K562 (cell line): ENCODE results near the gene SRC. TPM values are rescaled to one million over a fixed set of nuclear protein-coding genes. Genes with fewer than 3 reads are reported as not detected.
A peak's percentile ranks its signal among the peaks of the same experiment; 100 is the strongest.

ENCODE experiments used
- BDP1 ChIP-seq: IDR thresholded peaks from 3 replicates; pipeline ENCODE4 v1.6.1; 2011; ENCODE audit not compliant: insufficient read length, insufficient read depth
- CCNT2 ChIP-seq: IDR thresholded peaks from 2 replicates; pipeline ENCODE4 v1.6.1; 2011; ENCODE audit warnings: borderline replicate concordance, low read depth, mild to moderate bottlenecking, moderate library complexity, mixed read lengths, low read length; ENCODE audit not compliant: insufficient read length; ENCODE audit errors: extremely low read depth
- CEBPG ChIP-seq, 3 experiments: fragments of 200-800 bp in 1 of 3; sonication (Bioruptor generic) in 1 of 3; sonication (generic) in 1 of 3; formaldehyde crosslinking in 1 of 3; IDR thresholded peaks in 2 of 3; conservative IDR thresholded peaks in 1 of 3; 2 replicates each; pipeline versions ENCODE4 v1.6.1 to v1.8.0; 2016 to 2022; ENCODE audit warnings: missing compliant biosample characterization in 2 of 3, missing genetic modification characterization in 2 of 3, mild to moderate bottlenecking in 1 of 3, missing genetic modification reagents in 1 of 3
- CREB3L1 ChIP-seq: fragments of 450-650 bp; IDR thresholded peaks from 2 replicates; pipeline ENCODE4 v1.6.1; 2014; ENCODE audit warnings: low read depth, mild to moderate bottlenecking, moderate library complexity, borderline replicate concordance
- ELF2 ChIP-seq: fragments of 250-450 bp; sonication (Bioruptor Pico); IDR thresholded peaks from 2 replicates; pipeline ENCODE4 v1.5.0; 2021; ENCODE audit warnings: mild to moderate bottlenecking
- ELK3 ChIP-seq: fragments of 450-650 bp; formaldehyde crosslinking; IDR thresholded peaks from 2 replicates; pipeline ENCODE4 v1.4.0; 2020; ENCODE audit warnings: mild to moderate bottlenecking
- FOXP1 ChIP-seq: sonication (generic); formaldehyde crosslinking; IDR thresholded peaks from 2 replicates; pipeline ENCODE4 v1.8.0; 2022; ENCODE audit warnings: mild to moderate bottlenecking, missing genetic modification reagents
- GTF2B ChIP-seq: IDR thresholded peaks from 2 replicates; pipeline ENCODE4 v1.6.1; 2011; ENCODE audit not compliant: insufficient read length; ENCODE audit errors: extremely low read depth
- HDGF ChIP-seq: fragments of 450-650 bp; IDR thresholded peaks from 2 replicates; pipeline ENCODE4 v1.6.1; 2016
- ID3 ChIP-seq, 2 experiments: fragments of 250-450 bp in 1 of 2; fragments of 450-650 bp in 1 of 2; sonication (Bioruptor Pico) in 1 of 2; IDR thresholded peaks; 2 replicates each; pipeline versions ENCODE4 v1.6.1 to v1.8.0; 2016 to 2021; ENCODE audit warnings: mild to moderate bottlenecking in 2 of 2, moderate library complexity in 2 of 2, missing compliant biosample characterization in 1 of 2, missing genetic modification characterization in 1 of 2
- LEF1 ChIP-seq: fragments of 450-650 bp; IDR thresholded peaks from 2 replicates; pipeline ENCODE4 v1.6.1; 2016; ENCODE audit warnings: mild to moderate bottlenecking
- MTA1 ChIP-seq: fragments of 450-650 bp; IDR thresholded peaks from 2 replicates; pipeline ENCODE4 v1.6.1; 2017; ENCODE audit warnings: borderline replicate concordance
- NFE2 ChIP-seq: IDR thresholded peaks from 2 replicates; pipeline ENCODE4 v1.6.1; 2014; ENCODE audit warnings: antibody characterized with exemption, low read depth
- RBM39 ChIP-seq: fragments of 200-400 bp; formaldehyde crosslinking; optimal IDR thresholded peaks from 2 replicates; pipeline ENCODE3; 2018; ENCODE audit warnings: low read depth, low read length
- RCOR1 ChIP-seq, 2 experiments: IDR thresholded peaks; 2 replicates each; pipeline ENCODE4 v1.6.1; 2012; ENCODE audit warnings: low read depth in 2 of 2, low read length in 2 of 2, borderline replicate concordance in 1 of 2, improper control_type of control experiment in 1 of 2
- RHOXF2B ChIP-seq: fragments of 250-450 bp; sonication (Bioruptor Pico); conservative IDR thresholded peaks from 2 replicates; pipeline ENCODE4 v1.5.1; 2021
- TCF15 ChIP-seq: fragments of 250-450 bp; sonication (Bioruptor Pico); IDR thresholded peaks from 2 replicates; pipeline ENCODE4 v1.8.0; 2022; ENCODE audit warnings: moderate library complexity, mild to moderate bottlenecking, inconsistent platforms
- TRIM28 ChIP-seq: fragments of 450-650 bp; IDR thresholded peaks from 2 replicates; pipeline ENCODE4 v1.6.1; 2017
- ZBTB1 ChIP-seq: sonication (generic); formaldehyde crosslinking; IDR thresholded peaks from 2 replicates; pipeline ENCODE4 v1.8.1; 2023; ENCODE audit warnings: missing genetic modification reagents, low read depth, mild to moderate bottlenecking, borderline replicate concordance
- ZNF316 ChIP-seq: fragments of 450-650 bp; IDR thresholded peaks from 2 replicates; pipeline ENCODE4 v1.6.1; 2016
- ZNF395 ChIP-seq: fragments of 200-800 bp; sonication (Bioruptor generic); IDR thresholded peaks from 2 replicates; pipeline ENCODE4 v1.6.1; 2017; ENCODE audit warnings: missing genetic modification characterization, missing compliant biosample characterization
- polyA plus RNA-seq, 8 experiments: library from polyadenylated mRNA; depleted of rRNA in 4 of 8; stranded (reverse) in 5 of 8; unstranded in 3 of 8; fragments of >200 nt; fragmentation: Nextera tagmentation in 2 of 8; fragmentation: Illumina TruSeq in 1 of 8; extraction: Ambion mirVana in 2 of 8; extraction: Trizol in 1 of 8; gene quantifications; 2 replicates each; pipeline versions ENCODE4 v1.2.1 to v1.2.3, GENCODE V29; 2011 to 2014; ENCODE audit warnings: inconsistent platforms in 1 of 8, missing spikeins in 1 of 8
- total RNA-seq, 7 experiments: library from RNA; depleted of rRNA in 6 of 7; stranded (reverse); fragments of >200 nt in 6 of 7; fragmentation: Illumina TruSeq in 2 of 7; extraction: Trizol in 2 of 7; gene quantifications; 2 replicates each; pipeline versions ENCODE4 v1.2.1 to v1.2.3, GENCODE V29; 2011 to 2021; ENCODE audit warnings: low replicate concordance in 1 of 7

SRC gene
- total and polyA plus RNA-seq, 9 of the 15 experiments (the other 6 are each of a cell fraction or from before 2014, with no cell fraction given), result 0.06 to 8.5 (median 3.1) TPM

GRCh38 chr20:37378785-37379598 is 33.1 kb downstream of the SRC start (continued):
- TF ChIP-seq ZNF395 (CRISPR knock-in tag) (peak; percentile 75), LEF1 (peak; percentile 79; the same call in 1 of the 2 replicates), ELF2 (CRISPR knock-in tag) (peak; percentile 81; the same call in 1 of the 2 replicates), HDGF (no peak), TRIM28 (no peak), FOXP1 (no peak), BDP1 (no peak), NFE2 (peak; percentile 99), CCNT2 (no peak), GTF2B (no peak), TCF15 (CRISPR knock-in tag) (no peak), CEBPG (CRISPR knock-in tag; IDR thresholded peaks at IDR 0.05) (no peak), CEBPG (tag; conservative IDR thresholded peaks at IDR 0.05 in 1 of 2, IDR thresholded peaks at IDR 0.05 in 1 of 2) (no peak), MTA1 (no peak), CREB3L1 (peak; percentile 43; the same call in 1 of the 2 replicates), RCOR1 (IDR thresholded peaks at IDR 0.05; ENCODE audit: borderline replicate concordance in 1 of 2, low read depth in 2 of 2, low read length in 2 of 2) (no peak; a peak in 1 of 4 replicates), ZBTB1 (CRISPR knock-in tag) (no peak), RHOXF2B (CRISPR knock-in tag) (no peak), RBM39 (no peak), ZNF316 (peak; percentile 97), ELK3 (CRISPR knock-in tag) (no peak), ID3 (CRISPR knock-in tag; IDR thresholded peaks at IDR 0.05) (no peak), ID3 (tag; IDR thresholded peaks at IDR 0.05) (peak; percentile 74; the same call in 1 of the 2 replicates)
